ENCODE data around the gene ZNF8. TPM values are rescaled to one million over a fixed set of nuclear protein-coding genes. Genes with fewer than 3 reads are reported as not detected.

The ZNF8 gene
- total and polyA plus RNA-seq, 2 of the 4 experiments (the other 2 are of a cell fraction): 2.1 to 3.9 TPM

DNA sequence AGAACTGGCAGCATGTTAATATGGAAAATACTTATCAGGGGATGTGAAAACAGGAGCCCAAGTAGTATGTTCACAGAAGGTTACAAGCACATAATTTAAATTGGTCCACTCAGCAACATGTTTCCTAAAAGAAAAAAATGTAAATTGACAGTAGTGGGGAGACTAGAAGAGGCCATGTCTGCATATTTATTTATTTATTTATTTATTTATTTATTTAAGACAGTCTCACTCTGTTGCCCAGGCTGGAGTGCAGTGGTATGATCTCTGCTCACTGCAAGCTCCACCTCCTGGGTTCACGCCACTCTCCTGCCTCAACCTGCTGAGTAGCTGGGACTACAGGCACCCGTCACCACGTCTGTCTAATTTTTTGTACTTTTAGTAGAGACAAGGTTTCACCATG is 13.7 kb upstream of the ZNF8 start:
- Histone ChIP-seq H4K20me1 (ENCODE audit: insufficient read depth, low read length) (no peaks in the 10 kb centered on the region), H3K23ac (ENCODE audit: low read depth, low read length) (no peak overlapping the region), H4K5ac (ENCODE audit: low read depth, low read length) (no peak overlapping the region), H3K9ac (ENCODE audit: low read depth, low read length) (no peak overlapping the region), H4K8ac (ENCODE audit: low read depth in 2 of 2, low read length in 2 of 2) (no peak overlapping the region), H3K36me3 (ENCODE audit: control insufficient read depth, insufficient read depth, low read length) (peaks cover 59% of the 10 kb centered on the region), H3K79me1 (ENCODE audit: low read depth in 1 of 2, low read length in 2 of 2) (peaks cover 3 to 10% of the 10 kb centered on the region in 2 experiments; a peak in 2 of 4 replicates), H2AK9ac (replicated peaks; ENCODE audit: low read depth, low read length, poor library complexity) (no peak overlapping the region), H2AK5ac (ENCODE audit: low read depth, low read length) (no peak overlapping the region), H2AFZ (replicated peaks; ENCODE audit: low read length, poor library complexity) (no peak overlapping the region), H3K27me3 (ENCODE audit: control insufficient read depth, insufficient read depth, low read length) (no peaks in the 10 kb centered on the region), H3K14ac (replicated peaks; ENCODE audit: low read depth, low read length) (no peak overlapping the region), H3K9me1 (ENCODE audit: insufficient read depth, low read length) (no peaks in the 10 kb centered on the region), H3K4me1 (ENCODE audit: control insufficient read depth, insufficient read depth, low read length) (no peaks in the 10 kb centered on the region), H3K18ac (ENCODE audit: low read depth, low read length) (no peak overlapping the region), H3K9me3 (ENCODE audit: control insufficient read depth, insufficient read depth, low read length) (peaks cover 92% of the 10 kb centered on the region), H3K4me2 (ENCODE audit: low read depth, low read length) (no peak overlapping the region), H3K56ac (ENCODE audit: extremely low read depth, insufficient read depth, low read length) (no peak overlapping the region), H2BK5ac (ENCODE audit: low read depth, low read length, poor library complexity, severe bottlenecking) (no peak overlapping the region), H3K4me3 (ENCODE audit: insufficient read depth, low read depth, low read length) (no peak overlapping the region), H2BK20ac (ENCODE audit: low read depth, low read length) (no peak overlapping the region), H2BK120ac (ENCODE audit: low read depth, low read length) (no peak overlapping the region), H4K91ac (ENCODE audit: insufficient read depth, low read depth, low read length) (no peak overlapping the region), H2BK15ac (ENCODE audit: low read depth, low read length) (no peak overlapping the region), H3K4ac (ENCODE audit: low read depth, low read length) (no peak overlapping the region), H3K27ac (ENCODE audit: insufficient read depth, low read length) (no peak overlapping the region)
- DNase-seq (no peak), ATAC-seq (ENCODE audit: low read depth) (no peak)
- ChIA-PET CTCF (no interaction called here), POLR2A (ENCODE audit: unreplicated experiment) (no interaction called here)
- intact Hi-C loops (cut with micrococcal nuclease): no loop called here
- no TSS peak for BruUV-seq (replicated peaks)
- dilution Hi-C loops (cut with HindIII; ENCODE audit: low sequenced_read_pairs, unreplicated experiment): no loop called here
- TF ChIP-seq, protein P1, sequence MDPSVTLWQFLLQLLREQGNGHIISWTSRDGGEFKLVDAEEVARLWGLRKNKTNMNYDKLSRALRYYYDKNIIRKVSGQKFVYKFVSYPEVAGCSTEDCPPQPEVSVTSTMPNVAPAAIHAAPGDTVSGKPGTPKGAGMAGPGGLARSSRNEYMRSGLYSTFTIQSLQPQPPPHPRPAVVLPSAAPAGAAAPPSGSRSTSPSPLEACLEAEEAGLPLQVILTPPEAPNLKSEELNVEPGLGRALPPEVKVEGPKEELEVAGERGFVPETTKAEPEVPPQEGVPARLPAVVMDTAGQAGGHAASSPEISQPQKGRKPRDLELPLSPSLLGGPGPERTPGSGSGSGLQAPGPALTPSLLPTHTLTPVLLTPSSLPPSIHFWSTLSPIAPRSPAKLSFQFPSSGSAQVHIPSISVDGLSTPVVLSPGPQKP (IDR thresholded peaks at IDR 0.05; ENCODE audit: borderline replicate concordance, low read depth, low read length): no peak
- TF ChIP-seq RFX5 (IDR thresholded peaks at IDR 0.05; ENCODE audit: low read depth, low read length) (no peak), BHLHE40 (IDR thresholded peaks at IDR 0.05; ENCODE audit: low read depth, low read length) (no peak), POLR2A (IDR thresholded peaks at IDR 0.05; ENCODE audit: low read depth, low read length) (no peak), SMC3 (IDR thresholded peaks at IDR 0.05; ENCODE audit: low read depth, low read length) (no peak), RAD21 (IDR thresholded peaks at IDR 0.05; ENCODE audit: low read length) (no peak), CEBPB (IDR thresholded peaks at IDR 0.05; ENCODE audit: low read depth, low read length) (no peak), RCOR1 (IDR thresholded peaks at IDR 0.05; ENCODE audit: insufficient replicate concordance, low read length) (no peak), MAFK (IDR thresholded peaks at IDR 0.05; ENCODE audit: low read depth, low read length) (no peak), MXI1 (IDR thresholded peaks at IDR 0.05; ENCODE audit: borderline replicate concordance, low read depth, low read length) (no peak), CTCF (conservative IDR thresholded peaks at IDR 0.05; ENCODE audit: low read depth, low read length) (no peak), MAZ (IDR thresholded peaks at IDR 0.05; ENCODE audit: borderline replicate concordance, low read depth, low read length) (no peak), CHD1 (IDR thresholded peaks at IDR 0.05; ENCODE audit: low read depth, low read length) (no peak), FOS (IDR thresholded peaks at IDR 0.05; ENCODE audit: low read depth, low read length) (no peak), NFE2L2 (IDR thresholded peaks at IDR 0.05; ENCODE audit: low read depth, low read length) (no peak)
- TF ChIP-seq, protein P2, sequence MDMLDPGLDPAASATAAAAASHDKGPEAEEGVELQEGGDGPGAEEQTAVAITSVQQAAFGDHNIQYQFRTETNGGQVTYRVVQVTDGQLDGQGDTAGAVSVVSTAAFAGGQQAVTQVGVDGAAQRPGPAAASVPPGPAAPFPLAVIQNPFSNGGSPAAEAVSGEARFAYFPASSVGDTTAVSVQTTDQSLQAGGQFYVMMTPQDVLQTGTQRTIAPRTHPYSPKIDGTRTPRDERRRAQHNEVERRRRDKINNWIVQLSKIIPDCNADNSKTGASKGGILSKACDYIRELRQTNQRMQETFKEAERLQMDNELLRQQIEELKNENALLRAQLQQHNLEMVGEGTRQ (IDR thresholded peaks at IDR 0.05; ENCODE audit: low read depth, low read length): no peak
- 100% methylated on average over 1 of the region's 3 CpGs; no CpG with 5 or more reads in 1 of the 2 experiments for WGBS, 2 experiments (ENCODE audit: extremely low coverage in 2 of 2, insufficient read length in 1 of 2)
- in situ Hi-C loops (cut with MboI; ENCODE audit: low sequenced_read_pairs): no loop called here
